Measurements from ENCODE around the gene CHD5. TPM values are rescaled to one million over a fixed set of nuclear protein-coding genes. Genes with fewer than 3 reads are reported as not detected.

The CHD5 gene
- polyA plus RNA-seq, 1 donor (not counting 4 experiments of a cell fraction or from before 2014, with no cell fraction given) = 0.07 TPM

- no peaks in the 10 kb centered on the region for H3K9me1 ChIP-seq (ENCODE audit: control insufficient read depth, extremely low read depth, insufficient read depth, low read length)
- no peak overlapping the region for H3K4me3 ChIP-seq (ENCODE audit: control insufficient read depth in 2 of 3, extremely low read depth in 1 of 3, insufficient read depth in 2 of 3, low read depth in 1 of 3, low read length in 3 of 3)
- no peak overlapping the region for H2AFZ ChIP-seq (ENCODE audit: control insufficient read depth, low read length)
- no peak overlapping the region for H3K9ac ChIP-seq (ENCODE audit: control insufficient read depth, extremely low read depth, insufficient read depth, low read length)
- H3K36me3 ChIP-seq (ENCODE audit: control insufficient read depth in 2 of 2, extremely low read depth in 1 of 2, insufficient read depth in 2 of 2, low read length in 2 of 2) = no peaks in the 10 kb centered on the region
- no peaks in the 10 kb centered on the region for H4K20me1 ChIP-seq (ENCODE audit: control insufficient read depth, extremely low read depth, insufficient read depth, low read length)
- H3K9me3 ChIP-seq (ENCODE audit: control insufficient read depth, low read depth, low read length) = no peaks in the 10 kb centered on the region
- no peak overlapping the region for H3K27ac ChIP-seq (ENCODE audit: control insufficient read depth, insufficient read depth, low read length)
- H3K79me2 ChIP-seq (ENCODE audit: control insufficient read depth, insufficient read depth, low read length) = no peaks in the 10 kb centered on the region
- H3K4me2 ChIP-seq (ENCODE audit: control insufficient read depth, extremely low read depth, insufficient read depth, low read depth, low read length) = no peak overlapping the region
- peaks cover 30% of the 10 kb centered on the region for H3K27me3 ChIP-seq (ENCODE audit: control insufficient read depth, extremely low read depth, insufficient read depth, low read length)
- DNase-seq (ENCODE audit: low read depth, low spot score) (no peak), FAIRE-seq (no peak)
- H3K4me1 ChIP-seq (ENCODE audit: control insufficient read depth, extremely low read depth, insufficient read depth, low read length) = no peaks in the 10 kb centered on the region
- dilution Hi-C loops (cut with MboI; ENCODE audit: extremely low pct_ligation_motif_present, low sequenced_read_pairs) = no loop called here
- TF ChIP-seq EZH2 (IDR thresholded peaks at IDR 0.05; ENCODE audit: low read length) (no peak), CTCF (optimal IDR thresholded peaks at IDR 0.05 in 1 of 3, IDR thresholded peaks at IDR 0.05 in 1 of 3, conservative IDR thresholded peaks at IDR 0.05 in 1 of 3; ENCODE audit: extremely low read depth in 1 of 3, insufficient read depth in 2 of 3, low read length in 3 of 3) (no peak)
These were observed 77.6 kb downstream of the CHD5 start for GRCh38 chr1:6102532-6102845.

- Histone ChIP-seq H2AFZ (ENCODE audit: control insufficient read depth, low read length) (no peak overlapping the region), H3K4me2 (ENCODE audit: control insufficient read depth, extremely low read depth, insufficient read depth, low read depth, low read length) (no peak overlapping the region), H3K36me3 (ENCODE audit: control insufficient read depth in 2 of 2, extremely low read depth in 1 of 2, insufficient read depth in 2 of 2, low read length in 2 of 2) (no peaks in the 10 kb centered on the region), H3K4me3 (ENCODE audit: control insufficient read depth in 2 of 3, extremely low read depth in 1 of 3, insufficient read depth in 2 of 3, low read depth in 1 of 3, low read length in 3 of 3) (no peak overlapping the region), H4K20me1 (ENCODE audit: control insufficient read depth, extremely low read depth, insufficient read depth, low read length) (no peaks in the 10 kb centered on the region), H3K9me3 (ENCODE audit: control insufficient read depth, low read depth, low read length) (no peaks in the 10 kb centered on the region), H3K9me1 (ENCODE audit: control insufficient read depth, extremely low read depth, insufficient read depth, low read length) (no peaks in the 10 kb centered on the region), H3K79me2 (ENCODE audit: control insufficient read depth, insufficient read depth, low read length) (no peaks in the 10 kb centered on the region), H3K9ac (ENCODE audit: control insufficient read depth, extremely low read depth, insufficient read depth, low read length) (no peak overlapping the region), H3K27ac (ENCODE audit: control insufficient read depth, insufficient read depth, low read length) (no peak overlapping the region), H3K27me3 (ENCODE audit: control insufficient read depth, extremely low read depth, insufficient read depth, low read length) (peaks cover 30% of the 10 kb centered on the region), H3K4me1 (ENCODE audit: control insufficient read depth, extremely low read depth, insufficient read depth, low read length) (no peaks in the 10 kb centered on the region)
- DNase-seq (ENCODE audit: low read depth, low spot score) = no peak
- FAIRE-seq = no peak
- TF ChIP-seq EZH2 (IDR thresholded peaks at IDR 0.05; ENCODE audit: low read length) (no peak), CTCF (optimal IDR thresholded peaks at IDR 0.05 in 1 of 3, IDR thresholded peaks at IDR 0.05 in 1 of 3, conservative IDR thresholded peaks at IDR 0.05 in 1 of 3; ENCODE audit: extremely low read depth in 1 of 3, insufficient read depth in 2 of 3, low read length in 3 of 3) (no peak)
- dilution Hi-C loops (cut with MboI; ENCODE audit: extremely low pct_ligation_motif_present, low sequenced_read_pairs) = no loop called here
These were observed 78.1 kb downstream of the CHD5 start for GRCh38 chr1:6101826-6102531.

Data from keratinocyte (primary cell).